Stimulated activated CD8-positive, alpha-beta memory T cell treated with anti-CD3 and anti-CD28 coated beads, Interleukin-4, amount 100 ng/mL, for 48 hours (primary cell): ENCODE measurements around the gene AQP3.
"Not testable (repeated sequence)": the region's sequence is repeated elsewhere in the genome, so short reads cannot be mapped to it uniquely, and the experiment has no call there.

ENCODE experiments used
- DNase-seq: peaks from one replicate; pipeline ENCODE4 v3.0.0-alpha.2; 2020

The AQP3 gene

DNA sequence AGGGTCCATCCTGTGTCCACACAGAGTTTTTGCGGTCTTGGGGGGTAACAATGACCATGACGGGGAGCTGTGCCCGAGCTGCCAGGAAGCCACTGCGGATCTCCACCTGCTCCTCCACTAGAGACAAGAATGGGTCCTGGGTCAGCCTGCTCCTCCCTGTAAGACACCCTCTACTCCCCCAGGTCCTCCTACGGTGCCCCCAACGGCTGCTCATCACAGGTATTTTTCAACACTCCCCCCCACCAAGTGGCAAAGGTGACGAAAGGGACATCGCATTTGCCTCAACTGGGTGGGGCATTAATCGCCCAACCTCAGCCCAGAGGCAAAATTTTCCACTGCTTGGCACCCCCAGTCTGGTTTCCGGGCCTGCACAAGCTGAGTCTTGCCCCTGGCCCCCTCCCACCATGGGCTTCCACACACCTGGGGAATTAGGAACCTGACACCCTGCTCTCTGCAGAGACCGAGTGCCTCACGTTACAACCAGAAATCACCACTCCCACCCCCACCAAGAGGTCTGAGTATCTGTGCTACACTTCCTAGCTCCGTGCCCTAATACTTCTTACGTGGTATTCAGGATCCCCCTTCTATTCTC, 16.7 kb upstream of the AQP3 start:
- DNase-seq = no peak

- no peak for DNase-seq
These were observed 15.8 kb upstream of the AQP3 start for GRCh38 chr9:33463151-33463550.

GRCh38 chr9:33461492-33461891, 14.1 kb upstream of the AQP3 start:
- no peak for DNase-seq

GRCh38 chr9:33460854-33461253, 13.5 kb upstream of the AQP3 start:
- no peak for DNase-seq

GRCh38 chr9:33459115-33459514, 11.7 kb upstream of the AQP3 start:
- DNase-seq = no peak

GRCh38 chr9:33458444-33458843, 11.1 kb upstream of the AQP3 start:
- DNase-seq = peak; percentile 73

DNA sequence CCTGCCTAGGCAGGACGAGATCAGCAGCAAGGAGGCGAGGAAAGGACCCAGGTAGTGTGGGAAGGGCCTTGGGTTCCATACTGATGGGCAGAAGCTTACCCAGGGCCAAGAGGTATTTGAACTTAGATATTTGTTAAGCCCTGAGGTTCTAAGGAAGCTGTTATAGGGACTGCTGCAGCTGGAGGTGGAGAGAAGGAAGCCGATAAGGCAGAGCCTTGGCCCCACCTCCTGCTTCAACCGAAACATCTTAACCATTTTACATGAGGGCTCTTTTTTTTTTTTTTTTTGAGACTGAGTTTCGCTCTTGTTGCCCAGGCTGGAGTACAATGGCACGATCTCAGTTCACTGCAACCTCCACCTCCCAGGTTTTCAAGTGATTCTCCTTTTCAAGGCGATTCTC, 8.6 kb upstream of the AQP3 start:
- no peak for DNase-seq

DNA sequence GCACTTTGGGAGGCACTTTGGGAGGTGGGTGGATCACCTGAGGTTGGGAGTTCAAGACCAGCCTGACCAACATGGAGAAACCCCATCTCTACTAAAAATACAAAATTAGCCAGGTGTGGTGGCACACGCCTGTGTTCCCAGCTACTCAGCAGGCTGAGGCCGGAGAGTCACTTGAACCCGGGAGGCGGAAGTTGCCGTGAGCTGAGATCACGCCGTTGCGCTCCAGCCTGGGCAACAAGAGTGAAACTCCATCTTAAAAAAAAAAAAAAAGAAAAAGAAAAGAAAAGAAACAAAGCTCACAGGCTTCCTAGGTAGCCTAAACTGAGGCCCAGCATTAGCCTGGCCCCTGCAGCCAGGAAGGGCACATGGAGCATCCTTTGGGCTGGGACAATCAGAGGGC, 8.1 kb upstream of the AQP3 start:
- DNase-seq = not testable (repeated sequence)

DNA sequence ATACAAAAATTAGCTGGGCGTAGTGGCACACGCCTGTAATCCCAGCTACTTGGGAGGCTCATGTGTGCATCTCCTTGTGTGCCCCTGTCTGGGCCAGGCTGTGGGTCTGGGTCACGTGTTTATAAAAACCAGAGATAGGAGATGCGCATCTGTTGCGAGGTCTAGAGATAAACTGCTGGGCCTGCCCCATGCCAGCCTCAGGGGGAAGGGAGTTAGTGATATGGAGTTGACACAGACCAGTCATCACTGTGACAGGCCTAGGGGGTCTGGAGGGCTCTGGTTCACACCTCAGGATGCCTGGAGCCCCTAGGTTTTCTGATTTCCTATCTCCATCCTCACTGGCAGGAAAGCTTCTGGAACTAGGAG, 7.3 kb upstream of the AQP3 start:
- not testable (repeated sequence) for DNase-seq

- no peak for DNase-seq
These were observed 6.7 kb upstream of the AQP3 start for GRCh38 chr9:33453999-33454660.

DNA sequence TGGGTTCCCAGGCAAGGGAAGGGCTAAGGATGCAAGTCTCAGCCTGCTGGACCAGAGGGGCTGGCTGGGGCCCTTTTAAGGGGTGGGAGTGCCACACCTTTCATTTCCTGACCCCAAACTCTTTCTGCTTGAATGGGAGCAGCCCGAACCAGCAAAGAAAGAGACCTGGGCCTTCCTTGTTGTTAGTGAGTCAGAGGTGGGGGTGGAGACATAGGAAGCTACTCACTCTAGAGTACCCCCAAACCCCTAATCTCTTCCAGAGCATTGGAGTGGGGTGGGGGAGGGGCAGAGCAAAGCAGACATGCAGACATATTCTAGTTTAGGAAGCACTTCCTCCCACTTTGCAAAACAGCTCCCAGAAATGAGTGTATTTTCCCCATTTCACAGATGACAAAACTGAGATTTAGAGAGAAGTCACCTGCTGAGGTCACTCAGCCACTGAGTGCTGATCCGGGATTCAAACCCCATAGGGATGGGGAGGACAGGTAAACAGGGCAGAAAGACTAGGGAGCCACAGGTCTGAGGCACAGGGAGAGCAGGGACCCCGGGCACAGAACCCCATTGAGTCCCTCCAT, 6.0 kb upstream of the AQP3 start:
- DNase-seq = peak; percentile 48

GRCh38 chr9:33452828-33453271, 5.5 kb upstream of the AQP3 start:
- DNase-seq = peak; percentile 80

GRCh38 chr9:33450621-33451146, 3.3 kb upstream of the AQP3 start:
- DNase-seq = no peak

DNA sequence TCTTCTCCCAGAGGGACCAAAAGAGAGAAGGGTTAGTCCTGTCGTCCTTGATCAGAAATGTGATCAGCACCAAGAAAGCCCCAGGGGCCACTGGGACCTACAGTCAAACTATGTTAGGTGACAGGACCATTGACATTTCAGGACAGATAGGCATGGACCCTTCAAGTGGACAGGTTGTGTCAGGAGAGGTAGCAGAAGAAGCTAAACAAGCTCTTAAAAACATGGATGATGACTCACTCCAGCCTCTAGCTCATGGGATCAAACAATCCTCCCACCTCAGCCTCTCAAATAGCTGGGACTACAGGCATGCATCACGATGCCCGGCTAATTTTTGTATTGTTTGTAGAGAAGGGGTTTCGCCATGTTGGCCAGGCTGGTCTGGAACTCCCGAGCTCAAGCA, 2.3 kb upstream of the AQP3 start:
- no peak for DNase-seq

DNA sequence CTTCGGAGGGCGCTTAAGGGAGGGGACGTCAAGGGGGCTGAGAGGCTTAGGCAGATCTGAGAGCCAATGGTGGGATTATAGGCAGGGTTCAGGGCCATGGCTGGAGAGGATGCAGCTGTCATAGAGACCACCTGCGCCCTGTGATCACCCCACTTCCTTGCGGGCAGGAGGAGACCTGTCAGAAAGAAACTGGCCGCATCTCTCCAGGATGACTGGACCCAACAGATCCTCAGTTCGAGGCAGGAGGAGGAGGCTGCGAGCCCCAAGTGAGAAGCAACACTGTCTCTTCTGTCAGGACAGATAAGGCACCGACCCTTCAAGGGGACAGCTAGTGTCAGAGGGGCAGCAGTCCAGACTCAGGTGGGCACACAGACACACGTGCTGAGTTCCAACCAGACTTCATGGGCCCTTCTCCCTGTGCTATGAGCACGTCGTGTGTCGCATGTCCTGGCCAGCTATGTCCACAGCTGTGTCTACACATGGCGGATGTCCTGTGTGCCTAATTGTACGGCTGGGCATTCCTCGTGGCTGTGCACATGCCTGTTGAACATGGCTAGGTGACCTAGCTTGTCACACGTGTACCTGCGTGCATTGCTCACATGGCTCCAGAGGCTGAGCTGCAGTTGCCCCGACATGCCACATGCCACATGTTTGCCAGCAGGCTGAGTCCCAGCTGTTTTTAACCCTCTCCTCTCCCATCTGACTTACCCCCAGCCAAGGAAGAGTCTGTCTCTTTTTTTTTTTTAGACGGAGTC, 583 bp upstream of the AQP3 start:
- DNase-seq = peak; percentile 44

- DNase-seq = peak; percentile 70
These were observed 1.0 kb downstream of the AQP3 start for GRCh38 chr9:33446240-33446945.

GRCh38 chr9:33445389-33446239, 1.8 kb downstream of the AQP3 start:
- DNase-seq = no peak

DNA sequence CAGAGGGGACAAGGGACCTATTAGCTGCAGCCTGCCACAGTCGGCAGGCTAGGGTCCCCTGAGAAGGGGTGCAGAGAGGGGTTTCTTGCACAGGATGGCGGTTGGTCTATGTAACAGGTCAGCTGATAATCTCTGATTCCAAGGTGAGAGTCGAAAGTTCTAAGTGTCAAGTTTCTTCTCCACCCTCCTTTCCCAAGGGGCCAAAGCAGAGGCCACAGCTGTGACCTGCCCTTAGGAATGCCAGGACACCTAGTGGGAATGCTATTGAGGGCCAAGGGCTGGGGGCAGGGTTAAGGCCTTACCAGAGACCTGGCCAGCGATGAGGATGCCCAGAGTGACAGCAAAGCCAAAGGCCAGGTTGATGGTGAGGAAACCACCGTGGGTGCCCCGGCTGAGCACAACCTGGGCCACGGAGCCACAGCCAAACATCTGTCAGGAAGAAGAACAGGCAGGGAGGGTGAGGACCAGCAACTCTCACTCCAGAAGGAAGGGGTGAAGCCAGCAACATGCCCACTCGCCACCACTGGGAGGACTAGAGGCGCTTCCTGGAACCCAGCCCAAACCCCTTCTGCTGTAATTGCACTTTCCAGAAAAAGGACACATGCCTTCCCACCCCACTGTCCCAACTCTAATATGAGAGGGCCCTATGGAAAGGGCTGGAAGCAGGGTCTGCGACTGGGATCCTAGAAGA, 3.8 kb downstream of the AQP3 start:
- DNase-seq = no peak

DNA sequence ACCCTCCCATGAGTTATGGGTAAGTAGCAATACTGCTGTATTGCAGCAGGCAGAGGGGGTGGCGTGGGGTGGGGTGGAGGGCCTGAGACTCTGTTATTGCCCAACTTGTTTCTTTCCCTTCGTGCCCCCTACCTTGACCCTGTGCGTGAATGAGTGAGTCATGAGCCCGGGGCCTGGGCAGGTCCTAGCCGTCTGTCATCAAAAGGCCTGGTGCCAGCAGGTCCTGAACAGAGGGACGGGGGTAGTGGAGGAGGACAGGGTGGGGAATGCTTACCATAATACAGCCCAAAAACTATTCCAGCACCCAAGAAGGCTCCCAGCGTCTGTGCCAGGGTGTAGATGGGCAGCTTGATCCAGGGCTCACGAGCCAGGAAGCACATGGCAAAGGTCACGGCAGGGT, 4.3 kb downstream of the AQP3 start:
- no peak for DNase-seq

GRCh38 chr9:33442125-33442524, 5.3 kb downstream of the AQP3 start:
- DNase-seq = no peak

GRCh38 chr9:33440609-33441008, 6.8 kb downstream of the AQP3 start:
- DNase-seq = no peak
